CD4-positive, alpha-beta T cell (primary cell): ENCODE results near the gene ARL16. TPM values are rescaled to one million over a fixed set of nuclear protein-coding genes. Genes with fewer than 3 reads are reported as not detected.

Experiments used
- ATAC-seq: fragments of 200-7000 bp; cut with Tn5 transposase; one replicate; pipeline ENCODE4 v1.10.0; 2022; ENCODE audit warnings: mild to moderate bottlenecking; ENCODE audit not compliant: poor library complexity
- CTCF ChIA-PET: fragments of 350-600 bp; sonication (Branson Sonifier 250); formaldehyde crosslinking; loops from one replicate; lab custom pipeline; 2021; ENCODE audit warnings: antibody characterized with exemption, inconsistent platforms; lab: Charles Lee
- POLR2A ChIA-PET: fragments of 350-600 bp; sonication (Branson Sonifier 250); formaldehyde crosslinking; loops from one replicate; lab custom pipeline; 2021; ENCODE audit warnings: antibody characterized with exemption, inconsistent platforms; lab: Charles Lee
- DNase-seq, 14 experiments: peaks; one replicate each; pipeline ENCODE4 v3.0.0-alpha.2; 2013 to 2020; ENCODE audit warnings: mixed read lengths in 2 of 14
- H3K27ac ChIP-seq, 2 donors: one replicate each; pipeline versions ENCODE4 v1.5.1 to v1.7.0; 2013; ENCODE audit warnings: low read length in 2 of 2, low read depth in 1 of 2, mild to moderate bottlenecking in 1 of 2
- H3K27me3 ChIP-seq, 2 experiments: 1 replicate in 1 of 2; 2 replicates in 1 of 2; pipeline versions ENCODE4 v1.6.1 to v1.7.0; 2013; ENCODE audit warnings: low read length in 2 of 2, control low read depth in 1 of 2, mild to moderate bottlenecking in 1 of 2, moderate library complexity in 1 of 2; ENCODE audit not compliant: insufficient read depth in 2 of 2, control insufficient read depth in 1 of 2
- H3K36me3 ChIP-seq: one replicate; pipeline ENCODE4 v1.6.1; 2013; ENCODE audit warnings: low read length, control low read depth; ENCODE audit not compliant: insufficient read depth
- H3K4me1 ChIP-seq: one replicate; pipeline ENCODE4 v1.6.1; 2013; ENCODE audit warnings: low read length, control low read depth; ENCODE audit not compliant: insufficient read depth
- H3K4me3 ChIP-seq: one replicate; pipeline ENCODE4 v1.5.1; 2013; ENCODE audit warnings: mild to moderate bottlenecking, low read length, moderate library complexity
- H3K9me3 ChIP-seq, 2 experiments: 1 replicate in 1 of 2; 2 replicates in 1 of 2; pipeline versions ENCODE4 v1.6.1 to v1.7.0; 2013; ENCODE audit warnings: low read length in 2 of 2, mild to moderate bottlenecking in 2 of 2, control low read depth in 1 of 2, moderate library complexity in 1 of 2; ENCODE audit not compliant: control insufficient read depth in 1 of 2, insufficient read depth in 1 of 2
- H3K27ac Mint-ChIP-seq: one replicate; pipeline ENCODE4 v1.8.0; 2020; ENCODE audit warnings: mixed read lengths
- H3K27me3 Mint-ChIP-seq: one replicate; pipeline ENCODE4 v1.8.0; 2021; ENCODE audit warnings: mixed read lengths
- H3K36me3 Mint-ChIP-seq: one replicate; pipeline ENCODE4 v1.8.0; 2021; ENCODE audit warnings: low read depth, mixed read lengths
- H3K4me1 Mint-ChIP-seq: one replicate; pipeline ENCODE4 v1.8.0; 2021; ENCODE audit warnings: low read depth, mixed read lengths
- H3K4me3 Mint-ChIP-seq: one replicate; pipeline ENCODE4 v1.8.0; 2020; ENCODE audit warnings: mild to moderate bottlenecking, mixed read lengths
- H3K9me3 Mint-ChIP-seq: one replicate; pipeline ENCODE4 v1.8.0; 2020; ENCODE audit warnings: mixed read lengths
- CTCF ChIP-seq: fragments of 200-600 bp; IDR thresholded peaks from one replicate; pipeline ENCODE4 v1.8.0; 2022; ENCODE audit warnings: antibody characterized with exemption, mild to moderate bottlenecking
- intact Hi-C, 2 experiments: fragments of 100-400 bp; cut with DNase I in 1 of 2; cut with micrococcal nuclease in 1 of 2; formaldehyde crosslinking; loops; one replicate each; pipeline versions ENCODE4 v1.15.1 to v1.9.0; 2023 to 2025; cut with DNase I, micrococcal nuclease
- total RNA-seq, 174 experiments: library from RNA in 2 of 174; stranded (reverse) in 2 of 174; gene quantifications; one replicate each; pipeline ENCODE4 v1.2.3 and lab custom pipeline; 2021 to 2026

Gene ARL16
- total RNA-seq, 2 experiments from 2014 or later: 35.7 to 38.5 TPM

GRCh38 chr17:81690549-81690948 lies 7.0 kb upstream of the ARL16 start:
- no peak for TF ChIP-seq CTCF
- no peaks in the 10 kb centered on the region for H3K9me3 Mint-ChIP-seq
- Histone ChIP-seq H3K4me3 (no peak overlapping the region), H3K36me3 (peaks cover 95% of the 10 kb centered on the region), H3K27ac (no peak overlapping the region), H3K9me3 (no peaks in the 10 kb centered on the region), H3K27me3 (no peaks in the 10 kb centered on the region), H3K4me1 (peaks cover 26% of the 10 kb centered on the region)
- H3K4me3 Mint-ChIP-seq: no peak overlapping the region
- H3K27ac Mint-ChIP-seq: no peak overlapping the region
- DNase-seq (no peak), ATAC-seq (no peak)
- no peaks in the 10 kb centered on the region for H3K27me3 Mint-ChIP-seq
- CTCF ChIA-PET: no interaction called here
- H3K4me1 Mint-ChIP-seq: peaks cover 5% of the 10 kb centered on the region
- intact Hi-C loops: no loop called here
- H3K36me3 Mint-ChIP-seq: peaks cover 57% of the 10 kb centered on the region
- POLR2A ChIA-PET: interaction anchor here (1.5 kb wide), 1 partner anchor 12 kb away, joined by 4 read pairs; the partner anchor contains the start of gene MRPL12

- ChIA-PET CTCF (no interaction called here), POLR2A (interaction anchor here (1.5 kb wide), 1 partner anchor 13 kb away, joined by 4 read pairs; the partner anchor contains the start of gene MRPL12)
- H3K27ac Mint-ChIP-seq: no peak overlapping the region
- peaks cover 5% of the 10 kb centered on the region for H3K4me1 Mint-ChIP-seq
- DNase-seq: no peak
- Histone ChIP-seq H3K27ac (no peak overlapping the region), H3K36me3 (peaks cover 94% of the 10 kb centered on the region), H3K27me3 (no peaks in the 10 kb centered on the region), H3K4me1 (peaks cover 31% of the 10 kb centered on the region), H3K9me3 (no peaks in the 10 kb centered on the region), H3K4me3 (no peak overlapping the region)
- intact Hi-C loops: no loop called here
- no peak overlapping the region for H3K4me3 Mint-ChIP-seq
- H3K9me3 Mint-ChIP-seq: no peaks in the 10 kb centered on the region
- H3K36me3 Mint-ChIP-seq: peaks cover 60% of the 10 kb centered on the region
- TF ChIP-seq CTCF: no peak
- H3K27me3 Mint-ChIP-seq: no peaks in the 10 kb centered on the region
- ATAC-seq: no peak
Observed at GRCh38 chr17:81690066-81690465, 6.5 kb upstream of the ARL16 start.

- CTCF ChIA-PET: no interaction called here
- no peak overlapping the region for H3K27ac Mint-ChIP-seq
- intact Hi-C loops: no loop called here
- TF ChIP-seq CTCF: no peak
- H3K27me3 Mint-ChIP-seq: no peaks in the 10 kb centered on the region
- no peaks in the 10 kb centered on the region for H3K9me3 Mint-ChIP-seq
- POLR2A ChIA-PET: no interaction called here
- no peak overlapping the region for H3K4me3 ChIP-seq
- H3K36me3 ChIP-seq: peaks cover 81% of the 10 kb centered on the region
- H3K4me3 Mint-ChIP-seq: no peak overlapping the region
- ATAC-seq (no peak), DNase-seq (no peak)
- no peak overlapping the region for H3K27ac ChIP-seq
- peaks cover 69% of the 10 kb centered on the region for H3K36me3 Mint-ChIP-seq
- H3K27me3 ChIP-seq: no peaks in the 10 kb centered on the region
- H3K4me1 ChIP-seq: peaks cover 40% of the 10 kb centered on the region
- H3K4me1 Mint-ChIP-seq: peaks cover 15% of the 10 kb centered on the region
- no peaks in the 10 kb centered on the region for H3K9me3 ChIP-seq
Observed at GRCh38 chr17:81688616-81689015, 5.0 kb upstream of the ARL16 start.
